NOMO-1 treated with dmso at 0.1 percent for 144 hours (cell line): ENCODE results near the gene CDH13.

ENCODE experiments used
- DNase-seq: peaks from one replicate; lab custom pipeline; 2025; ENCODE audit not compliant: unreplicated experiment; lab: John Stamatoyannopoulos, UW

Gene CDH13

DNA sequence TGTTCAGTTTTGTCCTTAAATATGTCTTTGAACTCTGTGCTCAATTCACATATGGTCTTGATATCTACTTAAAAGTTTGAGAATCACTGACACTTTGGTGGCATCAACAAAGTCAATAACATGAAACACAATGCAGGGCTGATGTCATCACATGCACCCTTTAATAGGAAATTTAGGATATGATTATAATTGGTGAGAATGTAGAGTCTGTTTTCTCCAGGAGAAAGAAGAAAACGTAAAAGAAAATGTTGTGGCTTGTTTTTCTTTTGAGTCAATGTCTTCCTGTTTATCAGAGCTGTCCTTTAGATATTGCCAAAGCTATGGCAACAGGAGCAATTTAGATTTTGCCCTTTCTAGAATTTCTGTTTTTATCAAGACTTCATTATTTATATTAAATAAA is 396.9 kb downstream of the CDH13 start:
- no peak for DNase-seq

DNA sequence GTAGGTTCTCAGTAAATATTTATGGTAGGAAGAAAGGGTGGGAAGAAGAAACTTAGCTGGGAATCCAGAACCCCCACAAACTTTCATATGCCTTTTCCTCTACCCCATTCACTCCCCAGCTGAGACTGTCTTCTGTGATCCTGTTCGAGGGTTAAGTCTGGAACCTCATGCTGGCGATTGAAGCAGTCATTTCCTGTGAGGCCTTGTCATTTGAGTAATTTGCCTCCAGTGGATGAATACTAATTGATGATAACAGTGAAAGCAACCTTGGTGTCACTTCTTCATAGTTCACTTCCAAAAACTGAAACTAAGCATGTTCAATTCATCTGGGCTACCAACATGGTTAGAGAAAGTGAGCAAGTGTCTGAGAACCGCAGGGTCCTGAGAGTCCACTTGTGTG is 401.2 kb downstream of the CDH13 start:
- no peak for DNase-seq

DNA sequence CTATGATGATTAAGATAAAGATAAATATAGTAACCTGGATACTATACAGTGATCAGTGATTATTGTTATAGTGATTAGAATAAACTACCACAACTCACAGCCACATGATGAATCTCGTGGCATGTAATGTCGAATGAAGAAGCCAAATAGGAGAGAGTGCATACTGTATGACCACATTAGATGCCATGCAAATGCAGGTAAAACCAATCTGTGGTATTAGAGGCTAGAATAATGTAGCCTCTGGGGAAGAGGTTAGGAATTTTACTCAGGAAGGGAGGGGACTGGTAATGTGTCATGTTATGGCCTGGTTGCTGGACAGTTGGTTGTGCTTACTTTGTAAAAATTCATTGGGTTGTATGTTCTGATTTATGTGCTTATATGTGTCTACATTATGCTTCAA is 402.7 kb downstream of the CDH13 start:
- DNase-seq = no peak

DNA sequence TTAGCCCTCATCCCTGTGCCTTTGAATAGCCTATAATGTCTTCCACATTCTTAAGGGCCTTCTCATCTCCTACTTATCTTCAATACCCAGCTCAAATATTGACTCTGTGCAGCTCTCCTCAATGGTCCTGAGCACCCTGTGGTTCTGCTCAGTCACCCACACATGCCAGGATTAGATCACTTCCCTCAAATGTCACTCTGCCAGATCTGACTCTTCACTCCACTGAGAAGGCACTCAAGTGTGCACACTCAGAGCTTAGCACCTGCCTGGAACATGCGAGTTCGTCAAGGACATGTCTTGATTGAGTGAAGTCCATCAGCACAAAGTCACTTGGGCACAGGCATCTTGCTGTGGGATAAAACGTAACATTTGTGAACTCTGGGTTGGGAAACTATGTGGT is 404.8 kb downstream of the CDH13 start:
- no peak for DNase-seq

DNA sequence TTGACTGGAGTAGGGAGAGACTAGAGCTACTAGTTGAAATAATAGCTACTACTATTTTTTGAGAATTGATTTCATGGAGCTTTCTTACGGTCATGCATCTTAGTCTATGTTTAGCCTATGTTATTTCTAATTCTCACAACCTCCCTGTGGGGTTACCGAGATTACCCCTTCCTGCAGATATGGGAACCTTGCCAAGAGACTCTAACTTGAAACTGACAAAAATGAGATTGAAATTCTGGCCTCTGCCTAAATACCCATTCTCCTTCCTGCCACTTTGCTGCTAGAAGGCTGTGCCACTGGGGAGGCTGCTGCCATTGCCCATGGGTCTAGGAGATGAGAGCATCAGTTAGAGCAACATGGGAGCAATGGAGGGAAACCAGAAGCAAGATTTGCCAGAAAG is 410.3 kb downstream of the CDH13 start:
- no peak for DNase-seq

DNA sequence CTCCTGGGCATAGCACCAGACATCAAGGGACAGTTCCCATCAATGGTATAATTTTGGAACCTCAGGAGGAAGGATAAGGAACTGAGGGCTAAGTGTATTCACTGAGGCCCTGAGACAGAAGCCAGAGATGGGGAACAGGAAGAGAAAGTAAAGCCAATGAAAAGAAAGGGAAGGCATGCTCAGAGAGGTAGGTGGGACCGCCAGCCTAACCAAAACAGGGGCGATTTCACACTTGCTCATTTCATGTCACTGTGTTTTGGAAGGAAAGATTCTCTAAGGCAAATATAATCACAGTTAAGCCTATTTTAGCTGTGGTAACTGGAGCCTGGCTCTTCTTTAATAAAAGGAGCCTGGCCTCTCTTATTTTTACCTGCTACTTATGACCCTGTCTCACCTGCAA is 411.1 kb downstream of the CDH13 start:
- no peak for DNase-seq

DNA sequence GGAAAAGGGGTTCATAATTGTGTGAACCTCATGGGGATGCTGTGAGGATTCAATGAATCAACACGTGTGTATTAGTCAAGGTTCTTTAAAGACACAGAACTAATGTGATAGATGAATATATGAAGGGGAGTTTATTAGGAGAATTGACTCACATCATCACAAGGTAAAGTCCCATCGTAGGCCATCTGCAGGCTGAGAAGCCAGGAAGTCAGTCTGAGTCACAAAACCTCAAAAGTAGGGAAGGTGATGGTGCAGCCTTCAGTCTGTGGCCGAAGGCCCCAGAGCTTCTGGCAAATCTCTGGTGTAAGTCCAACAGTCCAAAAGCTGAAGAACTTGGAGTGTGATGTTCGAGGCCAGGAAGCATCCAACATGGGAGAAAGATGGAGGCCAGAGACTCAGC is 413.4 kb downstream of the CDH13 start:
- DNase-seq = no peak

DNA sequence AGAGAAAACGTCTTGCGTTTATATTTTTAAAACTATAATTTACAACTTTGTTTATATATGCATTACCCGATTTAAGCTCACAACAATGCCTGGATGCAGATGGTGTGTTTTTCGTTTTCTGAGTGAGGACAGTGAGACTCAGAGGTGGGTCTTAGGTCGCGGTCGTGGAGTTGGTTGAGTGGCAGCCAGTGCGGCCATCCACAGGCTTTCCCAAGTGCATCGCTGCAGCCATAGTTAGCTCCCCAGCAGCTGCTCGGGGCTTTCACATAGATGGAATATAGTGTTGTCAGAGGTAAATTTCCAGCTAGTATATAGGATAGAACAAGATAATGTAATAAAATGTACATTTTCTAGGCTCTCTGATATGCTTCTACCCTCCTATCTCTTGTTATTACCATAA is 417.8 kb downstream of the CDH13 start:
- no peak for DNase-seq

DNA sequence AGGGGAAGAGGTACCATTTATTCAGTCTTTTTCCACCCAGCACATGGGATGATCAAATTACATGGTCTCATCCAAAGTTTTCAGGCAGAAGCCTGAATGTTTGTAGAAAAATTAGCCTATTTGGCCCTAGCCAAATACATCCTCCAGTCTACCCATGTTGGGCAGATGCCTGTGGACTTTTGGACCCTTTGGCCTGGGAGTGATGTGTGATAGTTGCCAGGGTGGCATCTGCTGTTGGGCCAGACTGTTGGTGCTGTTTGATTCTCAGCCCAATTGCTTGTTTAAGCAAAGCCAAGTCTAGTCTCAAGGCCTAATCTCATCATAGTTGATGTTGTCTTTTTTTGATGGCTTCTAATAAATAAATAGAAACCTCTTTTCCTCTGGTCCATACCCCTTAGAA is 419.0 kb downstream of the CDH13 start:
- no peak for DNase-seq

DNA sequence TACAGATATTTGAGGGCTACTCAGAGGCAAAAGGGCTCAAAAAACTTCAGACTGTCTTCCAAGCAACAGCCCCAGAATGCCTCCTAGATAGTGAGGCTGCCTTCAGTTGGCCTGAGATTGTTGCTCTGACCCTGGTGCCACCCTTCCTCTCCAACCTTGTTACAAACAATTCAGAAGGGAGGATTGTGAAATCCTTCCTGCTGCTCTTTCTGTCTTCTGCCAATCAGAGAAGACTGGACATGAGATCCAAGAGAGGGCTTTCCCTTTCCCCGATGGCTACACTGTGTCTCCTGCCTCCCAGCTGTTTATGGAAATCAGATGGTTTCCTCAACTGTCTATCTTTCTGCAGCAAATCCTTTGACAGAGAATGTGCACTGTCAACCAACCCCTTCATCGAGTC is 419.9 kb downstream of the CDH13 start:
- no peak for DNase-seq

DNA sequence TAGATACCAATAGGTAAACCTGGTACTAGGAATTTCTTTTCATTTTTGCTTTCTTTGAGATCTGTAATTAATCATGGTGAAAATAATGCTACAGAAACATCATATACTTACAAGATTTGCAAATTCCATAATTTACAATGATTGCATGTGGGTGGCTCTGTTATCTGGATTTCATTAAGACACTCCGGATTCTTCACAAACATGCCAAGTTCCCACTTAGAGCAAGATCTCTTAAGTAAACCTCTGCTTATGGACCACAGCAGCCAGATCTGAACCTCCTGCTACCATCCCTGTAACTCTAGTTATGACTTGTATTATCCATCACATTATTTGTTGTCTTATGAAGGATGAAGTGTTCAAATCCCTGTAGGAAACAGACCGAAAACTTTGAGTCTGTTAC is 424.7 kb downstream of the CDH13 start:
- no peak for DNase-seq

DNA sequence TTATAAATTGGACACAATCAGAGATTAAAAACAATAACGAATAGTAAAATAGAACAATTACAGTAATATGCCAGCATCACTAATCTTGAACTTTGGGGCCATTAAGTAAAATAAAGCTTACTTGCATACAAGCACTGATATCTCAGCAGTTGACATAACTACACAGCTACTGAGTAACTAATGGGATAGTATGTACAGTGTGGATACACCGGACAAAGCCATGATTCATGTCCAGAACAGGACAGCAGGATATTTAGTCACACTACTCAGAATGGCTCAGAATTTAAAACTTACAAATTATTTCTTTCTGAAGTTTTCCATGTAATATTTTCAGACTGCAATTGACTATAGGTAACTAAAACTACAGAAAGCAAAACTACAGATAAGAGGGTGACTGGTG is 427.5 kb downstream of the CDH13 start:
- DNase-seq = no peak

DNA sequence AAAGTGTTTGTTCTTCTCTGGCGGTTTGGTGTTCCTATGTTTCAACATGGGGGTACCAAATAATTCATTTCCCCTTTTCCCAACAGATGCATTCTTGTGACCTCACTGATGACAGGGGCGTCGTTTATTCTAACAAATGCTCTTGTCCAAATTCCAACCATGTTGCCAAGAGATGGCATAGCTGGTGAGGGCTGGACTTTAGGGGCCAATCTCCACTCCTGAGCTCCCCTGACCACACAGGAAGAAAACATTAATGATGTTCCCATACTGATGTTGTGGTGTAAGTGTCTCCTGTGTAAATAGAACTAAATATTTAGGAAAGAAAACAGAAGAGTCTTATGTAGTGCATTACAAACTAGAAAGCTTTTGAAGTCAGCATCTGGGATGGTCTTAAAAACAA is 431.6 kb downstream of the CDH13 start:
- no peak for DNase-seq

DNA sequence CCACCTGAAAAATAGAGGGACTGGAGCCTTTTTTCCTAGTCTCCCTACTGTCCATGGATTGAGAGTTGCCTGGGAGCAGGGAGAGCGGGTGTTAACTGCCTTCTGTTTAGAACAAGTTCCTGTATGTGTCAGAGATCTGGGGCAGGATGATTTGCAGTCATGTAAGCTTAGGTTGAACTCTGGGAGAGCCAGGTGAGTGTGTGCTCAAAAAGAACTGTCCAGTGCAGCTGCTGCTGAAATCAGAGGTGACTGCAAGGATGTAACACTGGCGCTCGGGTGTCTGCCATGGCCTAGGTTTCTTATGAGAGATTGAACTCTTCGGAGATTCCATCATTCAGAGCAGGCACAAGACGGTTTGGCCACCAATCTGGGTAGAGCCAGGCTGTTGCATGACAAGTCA is 432.5 kb downstream of the CDH13 start:
- DNase-seq = no peak

DNA sequence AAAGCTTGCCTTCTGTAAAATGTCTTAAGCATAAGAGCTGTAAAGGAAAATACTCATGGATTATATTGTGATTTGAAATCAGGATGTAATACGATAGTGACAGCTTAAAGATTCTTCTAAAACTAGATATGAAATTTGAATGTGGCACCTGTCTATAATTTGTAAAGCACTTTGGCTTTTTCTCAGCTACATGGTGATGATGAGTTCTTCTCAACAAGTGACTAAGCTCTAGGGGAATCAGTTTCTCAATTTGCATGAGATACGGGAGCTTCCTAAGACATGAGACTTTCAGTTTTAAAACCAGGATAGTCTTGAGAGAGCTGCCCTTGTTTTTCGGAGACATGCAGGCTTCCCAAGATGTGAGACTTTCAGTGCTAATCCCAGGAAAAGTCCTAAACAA is 439.2 kb downstream of the CDH13 start:
- no peak for DNase-seq

DNA sequence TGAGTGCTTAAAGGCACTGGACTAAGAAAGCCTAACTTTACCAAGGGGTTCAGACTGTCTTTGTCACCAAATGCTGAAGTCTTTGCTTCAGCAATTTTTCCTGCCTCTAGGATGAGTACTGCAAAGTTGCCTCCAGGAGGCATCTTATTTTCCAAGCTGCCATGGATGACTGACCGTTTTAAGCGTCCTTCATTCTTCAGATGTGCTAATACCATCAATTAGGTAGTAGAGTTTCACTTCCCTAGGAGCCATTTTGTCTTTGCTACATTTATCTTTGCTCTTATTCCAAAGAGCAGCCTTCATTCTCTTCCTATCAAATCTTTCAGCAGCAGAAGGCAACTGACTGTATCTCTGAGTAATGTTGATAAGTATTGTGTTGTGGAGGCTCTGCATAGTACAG is 440.1 kb downstream of the CDH13 start:
- DNase-seq = no peak

DNA sequence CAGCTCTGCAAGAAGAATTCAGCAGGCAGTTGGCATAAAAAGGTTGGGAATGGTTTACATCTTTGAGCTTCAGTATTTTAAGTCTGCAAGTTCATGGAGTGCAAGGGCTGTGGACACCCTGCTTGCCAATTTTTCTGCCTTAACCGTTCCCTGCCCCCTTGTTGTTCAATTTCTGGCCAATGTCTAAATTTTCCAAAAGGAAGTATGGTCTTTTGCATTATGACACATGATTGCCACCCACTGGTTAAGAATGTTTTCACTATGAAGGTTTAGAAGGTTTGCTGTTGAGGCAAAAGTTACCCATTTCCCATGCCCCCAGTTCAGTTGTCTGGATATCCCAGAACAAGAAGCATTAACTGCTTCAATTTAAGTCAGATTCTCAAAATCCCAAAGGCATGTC is 441.9 kb downstream of the CDH13 start:
- DNase-seq = no peak

DNA sequence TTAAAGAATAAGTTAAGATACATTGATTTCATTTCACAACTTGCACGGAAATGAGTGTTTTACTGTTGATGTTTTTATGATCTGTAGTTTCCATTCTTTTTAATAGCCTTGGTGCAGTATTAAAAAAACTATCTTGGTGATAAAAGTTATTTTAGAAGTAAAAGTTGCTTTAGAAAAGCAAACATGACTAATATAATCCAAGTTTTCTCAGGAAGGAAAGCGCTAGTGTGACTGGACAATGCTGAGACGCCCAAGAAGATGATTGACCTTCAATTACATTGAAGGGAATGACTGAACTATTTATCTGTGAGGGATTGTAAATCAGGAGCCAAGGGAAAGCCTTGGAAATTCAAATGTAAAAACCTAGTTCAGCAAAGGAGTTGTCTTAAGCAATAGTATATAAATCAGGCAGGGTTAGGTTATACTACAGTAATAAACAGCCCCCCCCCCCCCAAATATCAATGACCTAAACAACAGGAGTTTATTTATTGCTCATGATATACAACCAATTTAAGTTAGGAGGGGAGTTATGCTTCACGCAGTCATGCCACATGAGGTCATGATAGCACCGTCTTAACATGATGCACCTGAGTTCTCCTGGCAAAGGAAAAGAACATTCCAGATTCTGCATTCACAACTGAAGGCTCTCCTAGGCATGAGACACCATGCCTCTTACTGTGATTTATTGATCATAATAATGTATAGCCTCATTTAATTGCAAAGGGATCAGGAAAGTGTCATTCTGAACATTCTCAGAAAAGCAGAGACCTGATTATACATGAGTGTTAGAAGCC is 443.8 kb downstream of the CDH13 start:
- no peak for DNase-seq

DNA sequence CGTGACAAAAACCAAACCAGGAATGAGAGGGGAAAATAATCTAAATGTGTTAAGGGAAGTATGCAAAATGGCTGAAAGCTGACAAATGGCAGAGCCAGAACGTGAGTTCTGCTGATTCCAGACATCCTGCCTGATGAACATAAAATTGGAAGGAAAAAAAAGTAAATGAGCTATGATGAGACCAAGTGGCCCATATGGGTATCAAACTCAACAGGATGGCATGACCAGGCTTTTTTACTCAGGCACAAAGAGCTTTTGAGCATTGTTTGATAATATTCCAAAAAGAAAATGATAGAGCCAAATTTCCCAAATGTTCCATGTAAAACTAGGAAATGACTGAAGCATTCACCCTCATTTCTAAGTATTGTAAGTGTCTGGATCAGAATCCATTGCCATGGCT is 449.2 kb downstream of the CDH13 start:
- no peak for DNase-seq

DNA sequence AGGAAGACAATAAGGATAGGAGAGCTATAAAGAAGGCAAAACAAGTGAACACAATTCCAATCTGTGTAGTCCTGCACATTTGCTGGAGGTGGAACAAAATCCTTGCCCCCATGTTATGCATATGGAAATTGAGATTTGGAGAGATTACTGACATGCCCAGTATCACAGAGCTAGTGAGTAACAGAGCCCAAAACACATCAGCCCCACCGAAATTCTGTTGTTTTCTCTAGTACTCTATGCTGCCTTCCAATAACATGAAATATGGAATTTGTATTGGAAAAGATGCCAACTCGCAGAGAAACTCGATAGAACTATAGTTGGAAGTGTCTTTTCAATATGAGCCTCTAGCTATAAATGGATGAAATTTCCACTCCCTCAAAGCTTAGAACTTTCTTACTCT is 456.6 kb downstream of the CDH13 start:
- DNase-seq = no peak

DNA sequence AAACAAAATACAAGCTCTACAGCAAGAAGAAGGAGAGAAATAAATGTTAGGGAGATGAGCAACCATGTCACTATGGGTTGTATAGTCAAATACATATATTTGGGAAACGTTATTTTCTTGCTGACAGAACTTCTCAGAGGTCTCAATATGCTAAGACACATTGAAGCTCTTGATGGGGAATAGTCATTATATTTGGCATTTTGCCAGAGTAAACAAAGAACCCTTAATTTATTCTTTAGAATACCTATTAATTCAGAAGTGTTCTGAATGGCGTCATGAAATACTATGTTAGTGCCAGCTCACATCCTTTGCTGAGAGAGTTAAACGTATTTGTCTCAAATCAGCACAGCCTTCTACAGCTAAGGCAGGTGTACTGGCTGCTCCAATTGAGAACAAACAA is 458.9 kb downstream of the CDH13 start:
- no peak for DNase-seq

DNA sequence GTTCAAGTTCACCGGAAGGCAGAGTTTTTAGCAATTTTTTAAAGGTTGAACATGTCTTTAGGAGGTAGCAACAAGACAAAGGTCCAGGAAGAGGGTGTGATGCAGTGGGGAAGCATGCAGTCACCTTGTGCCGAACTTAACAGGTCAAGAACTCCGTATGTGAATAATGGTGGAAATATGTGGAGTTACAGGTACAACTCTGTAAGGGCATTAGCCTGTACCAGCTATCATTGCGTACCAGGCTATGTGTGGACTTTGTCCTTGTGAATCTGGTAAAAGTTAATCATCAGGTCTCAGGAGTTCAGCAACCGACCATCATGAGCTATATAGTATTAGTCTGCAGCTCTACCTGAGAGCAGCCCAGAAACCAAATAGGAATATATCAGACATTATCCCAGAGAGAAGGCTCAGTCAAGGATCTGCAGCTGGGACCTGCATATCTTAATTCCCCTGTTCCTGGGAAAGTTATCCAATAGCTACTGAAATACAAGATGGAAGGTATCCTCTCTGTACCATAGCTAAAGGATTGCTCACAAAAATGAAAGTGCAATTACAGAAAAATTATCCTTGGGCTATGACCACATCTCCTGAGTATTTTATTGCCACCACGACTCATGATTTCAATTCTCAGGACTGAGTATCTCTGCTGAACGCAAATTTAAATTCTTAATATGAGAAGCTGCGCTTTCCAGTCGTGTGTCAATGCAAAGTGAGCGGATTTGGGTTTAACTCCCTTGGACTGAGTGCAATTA is 469.3 kb downstream of the CDH13 start:
- DNase-seq = no peak

DNA sequence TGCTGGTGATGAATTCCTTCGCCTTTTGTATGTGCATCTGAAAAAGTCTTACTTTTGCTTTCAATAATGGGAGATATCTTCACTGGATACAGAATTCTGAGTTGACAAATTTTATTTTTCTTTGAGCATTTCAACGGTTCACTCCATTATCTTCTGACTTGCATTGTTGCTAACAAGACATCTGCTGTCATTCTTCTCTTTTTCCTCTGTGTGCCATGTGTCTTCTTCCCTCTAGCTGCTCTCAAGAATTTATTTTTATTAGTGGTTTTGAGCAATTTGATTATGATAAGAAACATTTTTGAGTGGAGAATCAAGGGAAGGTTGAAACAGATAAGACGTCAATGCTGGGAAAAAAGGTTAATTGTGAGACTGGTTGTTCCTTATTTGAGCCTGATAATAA is 471.8 kb downstream of the CDH13 start:
- no peak for DNase-seq
